HepG2 (cell line): ENCODE results near the gene SLC29A1. TPM values are rescaled to one million over a fixed set of nuclear protein-coding genes. Genes with fewer than 3 reads are reported as not detected.

Experiments used
- ATF7 ChIP-seq, 2 experiments: fragments of 450-650 bp in 1 of 2; sonication (generic) in 1 of 2; formaldehyde crosslinking in 1 of 2; IDR thresholded peaks; 2 replicates each; pipeline versions ENCODE4 v1.4.0 to v1.6.1; 2016 to 2020; ENCODE audit warnings: antibody characterized with exemption in 1 of 2, mild to moderate bottlenecking in 1 of 2, missing genetic modification reagents in 1 of 2
- DPF2 ChIP-seq: sonication (generic); formaldehyde crosslinking; IDR thresholded peaks from 2 replicates; pipeline ENCODE4 v1.4.0; 2020; ENCODE audit warnings: mild to moderate bottlenecking, low read depth, missing genetic modification reagents, borderline replicate concordance
- GATAD2A ChIP-seq: IDR thresholded peaks from 2 replicates; pipeline ENCODE4 v1.6.1; 2016
- KAT2B ChIP-seq: fragments of 150-350 bp; IDR thresholded peaks from 2 replicates; pipeline ENCODE4 v1.6.1; 2014; ENCODE audit warnings: low read depth, low read length, borderline replicate concordance
- RELA ChIP-seq: sonication (generic); formaldehyde crosslinking; IDR thresholded peaks from 2 replicates; pipeline ENCODE4 v1.4.0; 2020; ENCODE audit warnings: missing genetic modification reagents
- TARDBP ChIP-seq: sonication (generic); formaldehyde crosslinking; IDR thresholded peaks from 2 replicates; pipeline ENCODE4 v1.8.0; 2022; ENCODE audit warnings: mild to moderate bottlenecking, missing genetic modification reagents
- TSC22D2 ChIP-seq: sonication (generic); formaldehyde crosslinking; IDR thresholded peaks from 2 replicates; pipeline ENCODE4 v1.5.1; 2020; ENCODE audit warnings: missing genetic modification reagents, mild to moderate bottlenecking, borderline replicate concordance
- ZFYVE20 ChIP-seq: sonication (generic); formaldehyde crosslinking; IDR thresholded peaks from 2 replicates; pipeline ENCODE4 v1.8.0; 2023; ENCODE audit warnings: low read depth, mild to moderate bottlenecking, moderate library complexity, missing genetic modification reagents, borderline replicate concordance
- ZMAT3 ChIP-seq: sonication (generic); formaldehyde crosslinking; conservative IDR thresholded peaks from 2 replicates; pipeline ENCODE4 v1.7.0; 2021; ENCODE audit warnings: missing genetic modification reagents
- ZNF251 ChIP-seq: sonication (generic); formaldehyde crosslinking; IDR thresholded peaks from 2 replicates; pipeline ENCODE4 v1.9.0; 2021; ENCODE audit warnings: mild to moderate bottlenecking, missing genetic modification reagents
- polyA plus RNA-seq, 8 experiments: library from polyadenylated mRNA; depleted of rRNA in 3 of 8; stranded (reverse) in 7 of 8; unstranded in 1 of 8; fragments of >200 nt; fragmentation: Illumina TruSeq in 4 of 8; extraction: Trizol in 4 of 8; gene quantifications; 2 replicates each; pipeline versions ENCODE4 v1.2.1 to v1.2.3, GENCODE V29; 2011 to 2016; ENCODE audit warnings: low read depth in 4 of 8, missing spikeins in 1 of 8, mixed read lengths in 1 of 8; ENCODE audit not compliant: insufficient read depth in 1 of 8
- total RNA-seq, 5 experiments: library from RNA; depleted of rRNA; stranded (reverse); fragments of >200 nt; fragmentation: Illumina TruSeq; extraction: Trizol; gene quantifications; 2 replicates each; pipeline ENCODE4 v1.2.3, GENCODE V29; 2016; ENCODE audit warnings: low read depth in 1 of 5
- TF ChIP-seq, protein P1 (sequence below): sonication (generic); formaldehyde crosslinking; IDR thresholded peaks from 2 replicates; pipeline ENCODE4 v1.4.0; 2020; ENCODE audit warnings: mild to moderate bottlenecking, missing genetic modification reagents
- TF ChIP-seq, protein P2 (sequence below): sonication (generic); formaldehyde crosslinking; IDR thresholded peaks from 2 replicates; pipeline ENCODE4 v1.8.0; 2022; ENCODE audit warnings: missing genetic modification reagents, mild to moderate bottlenecking, inconsistent platforms, borderline replicate concordance
- TF ChIP-seq, protein P3 (sequence below): sonication (generic); formaldehyde crosslinking; IDR thresholded peaks from 2 replicates; pipeline ENCODE4 v1.4.0; 2020; ENCODE audit warnings: missing genetic modification reagents
- TF ChIP-seq, protein P4 (sequence below): sonication (generic); formaldehyde crosslinking; IDR thresholded peaks from 2 replicates; pipeline ENCODE4 v1.4.0; 2020; ENCODE audit warnings: missing genetic modification reagents

Gene SLC29A1
- total and polyA plus RNA-seq, 2 of the 13 experiments (the other 11 are each of a cell fraction or from before 2014, with no cell fraction given), result 43.2 to 106 TPM

DNA sequence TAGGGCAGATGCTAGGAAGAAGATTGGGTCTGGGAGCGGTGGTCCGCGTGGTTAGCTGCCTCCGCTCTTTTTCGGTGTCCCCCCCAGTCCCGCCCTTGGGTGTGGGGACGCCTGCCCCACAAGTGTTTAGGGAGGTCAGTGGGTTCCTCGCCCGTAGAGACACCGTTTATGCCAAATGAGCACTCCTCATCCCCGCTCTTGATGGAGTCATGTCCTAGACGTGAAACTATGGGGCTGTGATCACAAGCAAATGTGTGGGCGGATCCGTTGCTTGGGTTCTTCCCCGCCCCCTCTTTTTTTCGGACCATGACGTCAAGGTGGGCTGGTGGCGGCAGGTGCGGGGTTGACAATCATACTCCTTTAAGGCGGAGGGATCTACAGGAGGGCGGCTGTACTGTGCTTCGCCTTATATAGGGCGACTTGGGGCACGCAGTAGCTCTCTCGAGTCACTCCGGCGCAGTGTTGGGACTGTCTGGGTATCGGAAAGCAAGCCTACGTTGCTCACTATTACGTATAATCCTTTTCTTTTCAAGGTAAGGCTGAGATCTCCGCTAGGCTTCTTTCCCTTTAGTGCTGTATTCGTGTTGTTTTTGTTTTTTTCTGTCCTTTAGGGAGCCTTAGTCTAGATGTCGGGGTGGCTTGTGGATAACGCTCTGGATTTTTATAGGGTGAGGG, 23.4 kb downstream of the SLC29A1 start, which contains the start of gene HSP90AB1 (continued):
- TF ChIP-seq, protein P1, sequence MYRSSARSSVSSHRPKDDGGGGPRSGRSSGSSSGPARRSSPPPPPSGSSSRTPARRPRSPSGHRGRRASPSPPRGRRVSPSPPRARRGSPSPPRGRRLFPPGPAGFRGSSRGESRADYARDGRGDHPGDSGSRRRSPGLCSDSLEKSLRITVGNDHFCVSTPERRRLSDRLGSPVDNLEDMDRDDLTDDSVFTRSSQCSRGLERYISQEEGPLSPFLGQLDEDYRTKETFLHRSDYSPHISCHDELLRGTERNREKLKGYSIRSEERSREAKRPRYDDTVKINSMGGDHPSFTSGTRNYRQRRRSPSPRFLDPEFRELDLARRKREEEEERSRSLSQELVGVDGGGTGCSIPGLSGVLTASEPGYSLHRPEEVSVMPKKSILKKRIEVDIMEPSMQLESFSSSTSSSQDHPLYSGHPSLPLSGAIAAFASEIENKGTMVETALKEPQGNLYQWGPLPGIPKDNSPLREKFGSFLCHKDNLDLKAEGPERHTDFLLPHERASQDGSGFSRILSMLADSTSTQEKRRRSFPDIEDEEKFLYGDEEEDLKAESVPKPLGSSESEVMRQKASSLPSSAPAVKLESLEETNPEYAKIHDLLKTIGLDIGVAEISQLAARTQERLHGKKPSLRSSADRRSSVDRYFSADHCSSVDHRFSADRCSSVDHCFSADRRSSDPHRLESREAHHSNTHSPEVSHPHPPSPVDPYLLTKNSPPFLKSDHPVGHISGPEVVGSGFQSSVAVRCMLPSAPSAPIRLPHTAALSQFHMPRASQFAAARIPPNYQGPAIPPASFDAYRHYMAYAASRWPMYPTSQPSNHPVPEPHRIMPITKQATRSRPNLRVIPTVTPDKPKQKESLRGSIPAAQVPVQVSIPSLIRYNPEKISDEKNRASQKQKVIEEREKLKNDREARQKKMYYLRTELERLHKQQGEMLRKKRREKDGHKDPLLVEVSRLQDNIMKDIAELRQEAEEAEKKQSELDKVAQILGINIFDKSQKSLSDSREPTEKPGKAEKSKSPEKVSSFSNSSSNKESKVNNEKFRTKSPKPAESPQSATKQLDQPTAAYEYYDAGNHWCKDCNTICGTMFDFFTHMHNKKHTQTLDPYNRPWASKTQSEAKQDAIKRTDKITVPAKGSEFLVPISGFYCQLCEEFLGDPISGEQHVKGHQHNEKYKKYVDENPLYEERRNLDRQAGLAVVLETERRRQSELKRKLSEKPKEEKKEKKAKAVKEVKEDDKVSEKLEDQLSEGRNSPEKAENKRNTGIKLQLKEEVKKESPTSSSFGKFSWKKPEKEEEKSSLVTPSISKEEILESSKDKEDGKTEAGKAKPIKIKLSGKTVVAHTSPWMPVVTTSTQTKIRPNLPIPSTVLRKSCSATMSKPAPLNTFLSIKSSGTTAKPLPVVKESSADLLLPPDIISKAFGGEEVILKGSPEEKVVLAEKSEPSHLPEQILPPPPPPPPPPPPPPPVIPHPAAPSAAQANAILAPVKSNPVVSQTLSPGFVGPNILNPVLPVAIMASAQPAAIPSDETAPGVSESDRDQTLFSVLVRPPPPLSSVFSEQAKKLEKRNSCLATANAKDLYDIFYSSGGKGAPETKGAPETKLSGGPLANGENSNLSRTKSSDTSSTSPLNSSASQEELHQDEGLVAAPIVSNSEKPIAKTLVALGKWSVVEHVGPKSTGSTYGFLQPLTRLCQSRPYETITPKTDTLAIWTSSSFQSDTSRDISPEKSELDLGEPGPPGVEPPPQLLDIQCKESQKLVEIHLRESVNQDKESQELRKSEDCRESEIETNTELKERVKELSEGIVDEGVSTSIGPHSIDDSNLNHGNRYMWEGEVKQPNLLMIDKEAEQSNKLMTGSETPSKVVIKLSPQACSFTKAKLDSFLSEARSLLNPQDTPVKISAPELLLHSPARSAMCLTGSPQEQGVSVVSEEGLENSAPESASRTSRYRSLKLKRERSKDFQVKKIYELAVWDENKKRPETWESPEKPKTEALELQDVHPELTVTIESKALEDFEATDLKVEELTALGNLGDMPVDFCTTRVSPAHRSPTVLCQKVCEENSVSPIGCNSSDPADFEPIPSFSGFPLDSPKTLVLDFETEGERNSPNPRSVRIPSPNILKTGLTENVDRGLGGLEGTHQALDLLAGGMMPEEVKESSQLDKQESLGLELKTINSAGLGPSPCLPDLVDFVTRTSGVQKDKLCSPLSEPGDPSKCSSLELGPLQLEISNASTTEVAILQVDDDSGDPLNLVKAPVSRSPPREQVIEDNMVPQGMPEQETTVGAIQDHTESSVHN (CRISPR knock-in tag), result peak; percentile 53; the same call in 1 of the 2 replicates
- TF ChIP-seq KAT2B, result no peak
- peak; percentile 57; the same call in 1 of the 2 replicates for TF ChIP-seq TSC22D2 (CRISPR knock-in tag)
- TF ChIP-seq GATAD2A (CRISPR knock-in tag), result peak; percentile 66; the same call in 1 of the 2 replicates
- TF ChIP-seq ZFYVE20 (CRISPR knock-in tag), result no peak
- no peak; the same call in 1 of the 2 replicates for TF ChIP-seq ZMAT3
- TF ChIP-seq, protein P2, sequence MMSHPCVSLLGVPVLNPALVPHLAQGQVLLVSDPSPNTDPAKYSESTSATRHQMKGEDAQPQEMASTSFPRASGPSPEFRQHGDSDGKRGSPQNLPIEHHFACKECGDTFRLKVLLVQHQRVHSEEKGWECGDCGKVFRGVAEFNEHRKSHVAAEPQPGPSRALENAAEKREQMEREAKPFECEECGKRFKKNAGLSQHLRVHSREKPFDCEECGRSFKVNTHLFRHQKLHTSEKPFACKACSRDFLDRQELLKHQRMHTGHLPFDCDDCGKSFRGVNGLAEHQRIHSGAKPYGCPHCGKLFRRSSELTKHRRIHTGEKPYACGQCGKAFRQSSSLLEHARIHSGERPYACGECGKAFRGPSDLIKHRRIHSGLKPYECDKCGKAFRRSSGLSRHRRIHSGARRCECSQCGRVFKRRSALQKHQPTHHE (CRISPR knock-in tag), result peak; percentile 87
- TF ChIP-seq RELA (CRISPR knock-in tag), result no peak
- peak; percentile 87 for TF ChIP-seq ATF7 (IDR thresholded peaks at IDR 0.05)
- TF ChIP-seq ATF7 (CRISPR knock-in tag; IDR thresholded peaks at IDR 0.05), result peak; percentile 98
- TF ChIP-seq TARDBP, result no peak
- no peak for TF ChIP-seq ZNF251
- peak; percentile 35; the same call in 1 of the 2 replicates for TF ChIP-seq DPF2 (CRISPR knock-in tag)
- TF ChIP-seq, protein P3, sequence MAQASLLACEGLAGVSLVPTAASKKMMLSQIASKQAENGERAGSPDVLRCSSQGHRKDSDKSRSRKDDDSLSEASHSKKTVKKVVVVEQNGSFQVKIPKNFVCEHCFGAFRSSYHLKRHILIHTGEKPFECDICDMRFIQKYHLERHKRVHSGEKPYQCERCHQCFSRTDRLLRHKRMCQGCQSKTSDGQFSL, result no peak; the same call in 1 of the 2 replicates
- TF ChIP-seq, protein P4, sequence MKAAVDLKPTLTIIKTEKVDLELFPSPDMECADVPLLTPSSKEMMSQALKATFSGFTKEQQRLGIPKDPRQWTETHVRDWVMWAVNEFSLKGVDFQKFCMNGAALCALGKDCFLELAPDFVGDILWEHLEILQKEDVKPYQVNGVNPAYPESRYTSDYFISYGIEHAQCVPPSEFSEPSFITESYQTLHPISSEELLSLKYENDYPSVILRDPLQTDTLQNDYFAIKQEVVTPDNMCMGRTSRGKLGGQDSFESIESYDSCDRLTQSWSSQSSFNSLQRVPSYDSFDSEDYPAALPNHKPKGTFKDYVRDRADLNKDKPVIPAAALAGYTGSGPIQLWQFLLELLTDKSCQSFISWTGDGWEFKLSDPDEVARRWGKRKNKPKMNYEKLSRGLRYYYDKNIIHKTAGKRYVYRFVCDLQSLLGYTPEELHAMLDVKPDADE (CRISPR knock-in tag), result peak; percentile 46
